Liver (tissue), 9 donors: Measurements from ENCODE around the gene KRTAP12-1. TPM values are rescaled to one million over a fixed set of nuclear protein-coding genes. Genes with fewer than 3 reads are reported as not detected.
A peak's percentile ranks its signal among the peaks of the same experiment; 100 is the strongest.

Experiments used
- DNase-seq: peaks from one replicate; pipeline ENCODE4 v3.0.0-alpha.2; 2017; ENCODE audit warnings: low spot score
- H3K27ac ChIP-seq, 2 donors: one replicate each; pipeline ENCODE4 v1.7.0; 2013; ENCODE audit warnings: inconsistent platforms in 2 of 2, low read length in 2 of 2, control low read depth in 1 of 2, low read depth in 1 of 2, mild to moderate bottlenecking in 1 of 2
- H3K27me3 ChIP-seq, 4 donors: one replicate each; pipeline versions ENCODE4 v1.6.1 to v1.7.0; 2013; ENCODE audit warnings: low read length in 3 of 4, inconsistent platforms in 1 of 4, mild to moderate bottlenecking in 1 of 4, moderate library complexity in 1 of 4; ENCODE audit not compliant: control insufficient read depth in 4 of 4, insufficient read depth in 4 of 4
- H3K36me3 ChIP-seq, 4 donors: one replicate each; pipeline versions ENCODE4 v1.6.1 to v1.7.0; 2013; ENCODE audit warnings: low read length in 3 of 4, mild to moderate bottlenecking in 3 of 4, low read depth in 1 of 4, moderate library complexity in 1 of 4; ENCODE audit not compliant: control insufficient read depth in 4 of 4, insufficient read depth in 3 of 4
- H3K4me1 ChIP-seq, 4 donors: one replicate each; pipeline versions ENCODE4 v1.6.1 to v1.7.0; 2013; ENCODE audit warnings: low read length in 3 of 4, mild to moderate bottlenecking in 3 of 4, moderate library complexity in 1 of 4; ENCODE audit not compliant: control insufficient read depth in 4 of 4, insufficient read depth in 4 of 4
- H3K4me3 ChIP-seq, 3 donors: one replicate each; pipeline versions ENCODE4 v1.6.1 to v1.7.0; 2013; ENCODE audit warnings: low read length in 3 of 3, control low read depth in 1 of 3, low read depth in 1 of 3, mild to moderate bottlenecking in 1 of 3
- H3K9ac ChIP-seq, 2 donors: one replicate each; pipeline ENCODE4 v1.7.0; 2013; ENCODE audit warnings: low read length in 2 of 2, mild to moderate bottlenecking in 2 of 2, moderate library complexity in 2 of 2, control low read depth in 1 of 2, low read depth in 1 of 2
- H3K9me3 ChIP-seq, 4 donors: one replicate each; pipeline versions ENCODE4 v1.6.1 to v1.7.0; 2013; ENCODE audit warnings: low read length in 3 of 4; ENCODE audit not compliant: control insufficient read depth in 4 of 4
- ATF3 ChIP-seq: IDR thresholded peaks from 2 replicates; pipeline ENCODE4 v1.6.1; 2016; ENCODE audit warnings: antibody characterized with exemption
- CTCF ChIP-seq: fragments of 150-350 bp; IDR thresholded peaks from 2 replicates; pipeline ENCODE4 v1.5.1; 2017; ENCODE audit warnings: improper control_type of control experiment, low read depth, low read length; ENCODE audit not compliant: missing input control
- EGR1 ChIP-seq, 2 donors: IDR thresholded peaks; 2 replicates each; pipeline ENCODE4 v1.6.1; 2016 to 2018; ENCODE audit warnings: antibody characterized with exemption in 2 of 2, low read depth in 2 of 2
- FOXA1 ChIP-seq: IDR thresholded peaks from 2 replicates; pipeline ENCODE4 v1.6.1; 2016; ENCODE audit warnings: antibody characterized with exemption
- FOXA2 ChIP-seq: IDR thresholded peaks from 2 replicates; pipeline ENCODE4 v1.6.1; 2016; ENCODE audit warnings: antibody characterized with exemption
- GABPA ChIP-seq, 2 donors: IDR thresholded peaks in 1 of 2; conservative IDR thresholded peaks in 1 of 2; 2 replicates each; pipeline ENCODE4 v1.6.1; 2016; ENCODE audit warnings: antibody characterized with exemption in 2 of 2, mild to moderate bottlenecking in 1 of 2, moderate library complexity in 1 of 2
- HNF4A ChIP-seq, 2 donors: conservative IDR thresholded peaks; 2 replicates each; pipeline ENCODE4 v1.6.1; 2016; ENCODE audit warnings: antibody characterized with exemption in 2 of 2, mild to moderate bottlenecking in 2 of 2
- HNF4G ChIP-seq: IDR thresholded peaks from 2 replicates; pipeline ENCODE4 v1.6.1; 2016; ENCODE audit warnings: antibody characterized with exemption
- JUND ChIP-seq, 2 donors: IDR thresholded peaks; 2 replicates each; pipeline ENCODE4 v1.6.1; 2016; ENCODE audit warnings: antibody characterized with exemption in 2 of 2
- NR2F2 ChIP-seq: IDR thresholded peaks from 2 replicates; pipeline ENCODE4 v1.6.1; 2016; ENCODE audit warnings: antibody characterized with exemption
- RAD21 ChIP-seq, 2 donors: IDR thresholded peaks; 2 replicates each; pipeline ENCODE4 v1.6.1; 2016; ENCODE audit warnings: antibody characterized with exemption in 2 of 2, mild to moderate bottlenecking in 2 of 2
- REST ChIP-seq: IDR thresholded peaks from 2 replicates; pipeline ENCODE4 v1.6.1; 2016; ENCODE audit warnings: antibody characterized with exemption, mild to moderate bottlenecking
- RXRA ChIP-seq, 2 donors: IDR thresholded peaks; 2 replicates each; pipeline ENCODE4 v1.6.1; 2017 to 2018; ENCODE audit warnings: antibody characterized with exemption in 2 of 2, mild to moderate bottlenecking in 1 of 2
- SP1 ChIP-seq: IDR thresholded peaks from 2 replicates; pipeline ENCODE4 v1.6.1; 2018; ENCODE audit warnings: antibody characterized with exemption, mild to moderate bottlenecking
- TAF1 ChIP-seq: conservative IDR thresholded peaks from 2 replicates; pipeline ENCODE4 v1.6.1; 2016; ENCODE audit warnings: antibody characterized with exemption, mild to moderate bottlenecking
- YY1 ChIP-seq: IDR thresholded peaks from 2 replicates; pipeline ENCODE4 v1.6.1; 2016; ENCODE audit warnings: antibody characterized with exemption, mild to moderate bottlenecking
- WGBS: extraction: QIAGEN DNeasy Blood & Tissue Kit; methylation state at CpG from one replicate; pipeline ENCODE4 v1.1.7; 2013; 5-methylcytosine and 5-hydroxymethylcytosine counted together
- polyA plus RNA-seq, 2 donors: library from polyadenylated mRNA; stranded (reverse) in 1 of 2; unstranded in 1 of 2; fragments of 200-250 nt in 1 of 2; fragments of >200 nt in 1 of 2; fragmentation: Nextera tagmentation in 1 of 2; extraction: Ambion mirVana in 1 of 2; gene quantifications; one replicate each; pipeline versions ENCODE4 v1.2.1 to v1.2.3, GENCODE V29; 2013 to 2015
- total RNA-seq, 2 donors: library from RNA; depleted of rRNA; stranded (reverse); fragments of >200 nt; gene quantifications; one replicate each; pipeline ENCODE4 v1.2.3, GENCODE V29; 2014
- donor health status: healthy.
- donor health status: healthy.
- donor health status: healthy.
- donor health status: healthy.
- donor health status: healthy.

The KRTAP12-1 gene
- total and polyA plus RNA-seq, 4 donors, result not detected

GRCh38 chr21:44682580-44683151, 703 bp upstream of the KRTAP12-1 start:
- no peak for TF ChIP-seq YY1
- no peak for TF ChIP-seq RAD21 (IDR thresholded peaks at IDR 0.05)
- no peak for TF ChIP-seq TAF1
- peaks cover 0 to 1% (median 0%) of the 10 kb centered on the region in 4 donors for H3K27me3 ChIP-seq
- peak; percentile 22 for DNase-seq
- H3K36me3 ChIP-seq, result no peaks in the 10 kb centered on the region
- no peak overlapping the region for H3K27ac ChIP-seq
- no peaks in the 10 kb centered on the region for H3K4me1 ChIP-seq
- H3K9ac ChIP-seq, result no peak overlapping the region
- no peak overlapping the region for H3K4me3 ChIP-seq
- WGBS, result 75% methylated on average over 15 of the region's 15 CpGs
- H3K9me3 ChIP-seq, result no peaks in the 10 kb centered on the region

GRCh38 chr21:44681152-44681551, 811 bp downstream of the KRTAP12-1 start:
- Histone ChIP-seq H3K27me3 (no peaks in the 10 kb centered on the region), H3K36me3 (no peaks in the 10 kb centered on the region), H3K9ac (no peak overlapping the region), H3K4me1 (no peaks in the 10 kb centered on the region), H3K27ac (no peak overlapping the region), H3K9me3 (no peaks in the 10 kb centered on the region), H3K4me3 (no peak overlapping the region)
- DNase-seq, result no peak
- TF ChIP-seq YY1, result no peak
- TF ChIP-seq GABPA (IDR thresholded peaks at IDR 0.05 in 1 of 2, conservative IDR thresholded peaks at IDR 0.05 in 1 of 2), result no peak
- no peak for TF ChIP-seq NR2F2
- no peak for TF ChIP-seq HNF4G
- TF ChIP-seq RAD21 (IDR thresholded peaks at IDR 0.05), result no peak
- no peak for TF ChIP-seq JUND (IDR thresholded peaks at IDR 0.05)
- no peak for TF ChIP-seq TAF1
- no peak for TF ChIP-seq HNF4A (conservative IDR thresholded peaks at IDR 0.05)
- TF ChIP-seq EGR1 (IDR thresholded peaks at IDR 0.05; ENCODE audit: low read depth in 2 of 2), result no peak
- no peak for TF ChIP-seq CTCF
- no peak for TF ChIP-seq FOXA1
- no peak for TF ChIP-seq SP1
- TF ChIP-seq FOXA2, result no peak
- TF ChIP-seq RXRA (IDR thresholded peaks at IDR 0.05), result no peak
- no peak for TF ChIP-seq REST
- TF ChIP-seq ATF3, result no peak
- WGBS, result 73% methylated on average over 11 of the region's 11 CpGs
